Esophagus muscularis mucosa (tissue), 4 donors: ENCODE measurements around the gene POU2F1. TPM values are rescaled to one million over a fixed set of nuclear protein-coding genes. Genes with fewer than 3 reads are reported as not detected.

Source experiments
- DNase-seq: peaks from one replicate; pipeline ENCODE4 v3.0.0-alpha.2; 2017; ENCODE audit errors: extremely low spot score
- H3K27ac ChIP-seq, 4 donors: fragments of 200-600 bp; sonication (generic); replicated peaks in 1 of 4; 1 replicate in 3 of 4; 2 replicates in 1 of 4; pipeline ENCODE4 v1.5.1; 2016 to 2019; ENCODE audit warnings: mild to moderate bottlenecking in 1 of 4
- H3K27me3 ChIP-seq, 4 donors: fragments of 200-600 bp; sonication (generic); one replicate each; pipeline versions ENCODE4 v1.5.1 to v1.6.0; 2016 to 2019
- H3K36me3 ChIP-seq, 4 donors: fragments of 200-600 bp; sonication (generic); one replicate each; pipeline ENCODE4 v1.5.1; 2016 to 2019
- H3K4me1 ChIP-seq, 4 donors: fragments of 200-600 bp; sonication (generic); one replicate each; pipeline ENCODE4 v1.5.1; 2016 to 2019
- H3K4me3 ChIP-seq, 4 donors: fragments of 200-600 bp; sonication (generic); 1 replicate in 2 of 4; 2 replicates in 2 of 4; pipeline ENCODE4 v1.5.1; 2016 to 2019; ENCODE audit warnings: mild to moderate bottlenecking in 4 of 4, moderate library complexity in 1 of 4
- H3K9me3 ChIP-seq, 4 donors: fragments of 200-600 bp; sonication (generic); 1 replicate in 3 of 4; 2 replicates in 1 of 4; pipeline ENCODE4 v1.5.1; 2016 to 2019
- EP300 ChIP-seq: sonication (generic); formaldehyde crosslinking; IDR thresholded peaks from one replicate; pipeline ENCODE4 v1.6.1; 2017; ENCODE audit warnings: antibody characterized with exemption
- POLR2A ChIP-seq: fragments of 450-650 bp; IDR thresholded peaks from one replicate; pipeline ENCODE4 v1.6.1; 2017; ENCODE audit warnings: antibody characterized with exemption, moderate library complexity, mild to moderate bottlenecking, low read depth
- POLR2AphosphoS5 ChIP-seq, 2 donors: sonication (generic); formaldehyde crosslinking; IDR thresholded peaks; one replicate each; pipeline ENCODE4 v1.6.1; 2017; ENCODE audit warnings: antibody characterized with exemption in 2 of 2
- WGBS: methylation state at CpG from one replicate; pipeline ENCODE4 v1.1.5; 2018; 5-methylcytosine and 5-hydroxymethylcytosine counted together
- intact Hi-C: fragments of 100-400 bp; cut with DNase I; formaldehyde crosslinking; loops from one replicate; pipeline ENCODE4 v1.15.1; 2023
- total RNA-seq, 4 donors: library from RNA; depleted of rRNA; stranded (reverse); fragments of >200 nt; gene quantifications; one replicate each; pipeline versions ENCODE4 v1.1.0 to v1.2.1, GENCODE V29; 2016
- TF ChIP-seq, protein P1 (sequence below), 3 experiments: fragments of 200-600 bp in 2 of 3; fragments of 450-650 bp in 1 of 3; sonication (generic) in 2 of 3; IDR thresholded peaks; one replicate each; pipeline ENCODE4 v1.5.1; 2017 to 2019; ENCODE audit warnings: antibody characterized with exemption in 3 of 3, mild to moderate bottlenecking in 2 of 3, moderate library complexity in 1 of 3

Gene POU2F1
- total RNA-seq, 4 donors from 2014 or later, result 7.3 to 13.4 (median 10.4) TPM

DNA sequence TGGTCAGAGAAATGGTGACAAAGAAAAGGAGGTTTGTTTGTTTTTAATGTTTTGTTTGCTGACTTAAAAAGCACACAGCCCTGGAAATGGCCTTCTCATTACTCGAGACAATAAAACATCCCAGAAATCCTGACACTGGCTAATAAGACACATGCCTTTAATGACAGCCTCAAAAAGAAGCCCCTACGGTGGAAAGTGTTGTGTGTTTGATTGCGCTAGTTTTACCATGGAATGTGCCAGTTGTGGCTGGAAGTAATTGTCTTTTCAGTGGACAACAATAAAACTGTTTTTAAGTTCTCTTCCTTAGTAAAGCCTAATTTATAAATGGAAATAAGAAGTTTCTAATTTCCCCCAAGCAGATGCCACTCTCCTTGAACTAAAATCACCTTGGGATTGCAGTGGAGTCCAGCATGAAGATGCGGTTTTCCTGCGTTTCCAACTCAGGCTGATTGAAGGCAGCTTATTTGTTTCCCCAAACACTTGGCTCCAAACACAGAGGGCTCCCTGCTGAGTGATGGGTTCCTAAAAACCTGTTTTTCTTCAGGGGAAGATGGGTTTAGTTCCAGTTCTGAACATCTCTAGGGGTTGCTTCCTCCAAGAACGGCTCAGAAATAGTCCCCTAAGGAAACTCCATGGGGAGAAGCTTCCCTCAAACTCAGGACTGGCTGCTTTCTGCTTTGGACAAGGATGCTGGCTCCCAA, 243.3 kb downstream of the POU2F1 start:
- H3K4me1 ChIP-seq, result no peaks in the 10 kb centered on the region
- H3K27me3 ChIP-seq, result no peaks in the 10 kb centered on the region
- intact Hi-C loops, result no loop called here
- no peaks in the 10 kb centered on the region for H3K36me3 ChIP-seq
- no peaks in the 10 kb centered on the region for H3K9me3 ChIP-seq
- H3K27ac ChIP-seq, result no peak overlapping the region
- WGBS, result 78% methylated on average over 6 of the region's 6 CpGs
- TF ChIP-seq EP300 (no peak), POLR2AphosphoS5 (IDR thresholded peaks at IDR 0.05) (no peak), POLR2A (no peak)
- TF ChIP-seq, protein P1, sequence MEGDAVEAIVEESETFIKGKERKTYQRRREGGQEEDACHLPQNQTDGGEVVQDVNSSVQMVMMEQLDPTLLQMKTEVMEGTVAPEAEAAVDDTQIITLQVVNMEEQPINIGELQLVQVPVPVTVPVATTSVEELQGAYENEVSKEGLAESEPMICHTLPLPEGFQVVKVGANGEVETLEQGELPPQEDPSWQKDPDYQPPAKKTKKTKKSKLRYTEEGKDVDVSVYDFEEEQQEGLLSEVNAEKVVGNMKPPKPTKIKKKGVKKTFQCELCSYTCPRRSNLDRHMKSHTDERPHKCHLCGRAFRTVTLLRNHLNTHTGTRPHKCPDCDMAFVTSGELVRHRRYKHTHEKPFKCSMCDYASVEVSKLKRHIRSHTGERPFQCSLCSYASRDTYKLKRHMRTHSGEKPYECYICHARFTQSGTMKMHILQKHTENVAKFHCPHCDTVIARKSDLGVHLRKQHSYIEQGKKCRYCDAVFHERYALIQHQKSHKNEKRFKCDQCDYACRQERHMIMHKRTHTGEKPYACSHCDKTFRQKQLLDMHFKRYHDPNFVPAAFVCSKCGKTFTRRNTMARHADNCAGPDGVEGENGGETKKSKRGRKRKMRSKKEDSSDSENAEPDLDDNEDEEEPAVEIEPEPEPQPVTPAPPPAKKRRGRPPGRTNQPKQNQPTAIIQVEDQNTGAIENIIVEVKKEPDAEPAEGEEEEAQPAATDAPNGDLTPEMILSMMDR (IDR thresholded peaks at IDR 0.05), result no peak
- no peak overlapping the region for H3K4me3 ChIP-seq
- DNase-seq, result no peak

DNA sequence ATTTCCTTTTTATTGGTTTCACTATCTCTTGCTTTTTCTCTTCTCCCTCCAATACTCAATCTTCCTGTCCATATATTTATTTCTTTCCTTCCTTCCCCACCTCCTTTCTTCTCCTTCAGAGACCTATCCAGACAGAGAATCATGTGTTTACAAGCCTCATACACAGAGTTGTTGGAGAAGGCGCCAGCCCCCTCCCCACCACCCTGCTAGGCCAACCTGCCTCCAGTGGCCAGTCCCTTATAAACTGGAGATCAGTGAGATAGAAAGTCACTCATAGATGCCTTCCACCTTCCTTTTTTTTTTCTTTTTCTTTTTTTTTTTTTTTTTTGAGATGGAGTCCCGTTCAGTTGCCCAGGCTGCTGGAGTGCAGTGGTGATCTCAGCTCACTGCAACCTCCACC, 244.3 kb downstream of the POU2F1 start:
- whole genome bisulfite sequencing, result 96% methylated on average over 2 of the region's 2 CpGs
- Histone ChIP-seq H3K4me3 (no peak overlapping the region), H3K27ac (no peak overlapping the region), H3K4me1 (no peaks in the 10 kb centered on the region), H3K9me3 (no peaks in the 10 kb centered on the region), H3K36me3 (no peaks in the 10 kb centered on the region), H3K27me3 (no peaks in the 10 kb centered on the region)
- TF ChIP-seq, protein P1 (IDR thresholded peaks at IDR 0.05), result no peak
- TF ChIP-seq POLR2AphosphoS5 (IDR thresholded peaks at IDR 0.05) (no peak), EP300 (no peak), POLR2A (no peak)
- no peak for DNase-seq
- intact Hi-C loops, result no loop called here

DNA sequence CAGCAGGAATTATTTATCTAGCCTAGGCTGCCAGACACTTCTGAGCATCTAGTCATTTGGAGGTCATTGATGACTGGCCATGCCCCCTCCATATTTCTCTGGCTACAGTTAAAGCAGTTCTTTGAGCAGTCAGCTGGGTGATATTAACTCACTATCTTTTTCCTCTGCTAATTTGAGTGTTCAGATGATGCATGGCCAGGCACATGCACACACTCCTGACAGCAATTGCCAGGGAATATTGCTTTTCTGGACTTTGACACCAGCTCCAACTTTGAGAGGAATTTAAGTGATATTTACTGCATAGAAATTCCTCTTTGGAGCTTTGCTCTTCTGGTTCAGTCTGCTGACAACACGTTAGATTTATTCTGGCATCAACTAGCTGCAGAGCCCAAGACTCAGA, 245.1 kb downstream of the POU2F1 start:
- Histone ChIP-seq H3K27me3 (no peaks in the 10 kb centered on the region), H3K36me3 (no peaks in the 10 kb centered on the region), H3K4me3 (no peak overlapping the region), H3K9me3 (no peaks in the 10 kb centered on the region), H3K4me1 (no peaks in the 10 kb centered on the region), H3K27ac (no peak overlapping the region)
- WGBS, result 77% methylated on average over 1 of the region's 1 CpG
- no peak for TF ChIP-seq POLR2AphosphoS5 (IDR thresholded peaks at IDR 0.05)
- no peak for DNase-seq
- intact Hi-C loops, result no loop called here

DNA sequence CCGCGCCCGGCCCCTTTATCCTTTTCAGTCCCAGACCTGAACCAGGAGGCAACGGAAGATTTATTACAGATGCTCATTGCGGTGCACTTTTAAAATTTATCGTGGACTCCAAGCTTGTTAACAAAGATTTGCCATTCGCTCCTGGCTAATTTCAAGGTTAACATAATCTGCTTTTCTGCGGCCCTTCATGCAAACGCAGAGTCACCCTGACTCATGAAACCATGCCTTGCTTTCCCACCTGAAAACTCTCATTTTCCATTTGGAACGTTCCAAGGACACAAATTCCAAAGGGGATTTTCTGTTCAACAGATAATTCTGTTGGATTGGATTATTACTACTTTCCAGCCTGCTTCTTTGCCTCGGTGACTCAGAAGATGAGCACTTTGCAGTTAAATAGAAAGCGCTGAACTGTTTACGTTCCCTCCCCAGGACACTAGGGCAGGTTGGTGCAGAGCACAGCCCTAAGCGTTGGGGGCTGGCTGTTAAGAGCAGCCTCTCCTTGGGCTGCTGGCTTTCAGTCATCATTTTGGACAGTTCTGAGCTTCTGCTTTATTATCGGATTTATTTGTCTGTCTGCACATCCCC, 246.5 kb downstream of the POU2F1 start:
- no peak for DNase-seq
- no peaks in the 10 kb centered on the region for H3K36me3 ChIP-seq
- H3K27ac ChIP-seq, result no peak overlapping the region

DNA sequence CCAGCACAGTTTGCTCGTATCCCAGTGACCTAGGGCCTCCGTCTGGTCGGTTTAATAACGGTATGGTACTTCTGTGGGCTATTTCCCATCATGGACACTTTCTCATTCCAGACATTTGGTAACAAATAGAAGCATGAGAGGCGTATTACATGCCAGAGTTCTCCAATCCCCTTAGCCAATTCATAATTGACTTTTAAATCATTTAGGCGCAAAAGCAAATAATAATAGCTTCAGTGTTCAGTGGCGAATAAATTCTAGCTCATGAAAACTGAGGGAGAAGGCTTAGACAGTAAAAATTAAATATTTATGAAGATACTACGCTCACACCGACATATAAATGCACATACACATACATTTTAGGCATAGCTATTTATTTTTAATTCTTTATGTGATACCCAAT, 247.1 kb downstream of the POU2F1 start:
- 77% methylated on average over 9 of the region's 9 CpGs for WGBS
- no peaks in the 10 kb centered on the region for H3K36me3 ChIP-seq
- no peak for DNase-seq
- no peaks in the 10 kb centered on the region for H3K4me1 ChIP-seq
- H3K27ac ChIP-seq, result no peak overlapping the region
- H3K9me3 ChIP-seq, result no peaks in the 10 kb centered on the region
- intact Hi-C loops, result no loop called here
- H3K27me3 ChIP-seq, result peaks cover 0 to 3% (median 0%) of the 10 kb centered on the region in 4 donors
- no peak for TF ChIP-seq POLR2A
- TF ChIP-seq, protein P1 (IDR thresholded peaks at IDR 0.05), result no peak
- TF ChIP-seq POLR2AphosphoS5 (IDR thresholded peaks at IDR 0.05), result no peak
- no peak for TF ChIP-seq EP300
- no peak overlapping the region for H3K4me3 ChIP-seq

More for the DNA sequence above, 246.5 kb downstream of the POU2F1 start:
- TF ChIP-seq EP300, result no peak
- no peak for TF ChIP-seq POLR2AphosphoS5 (IDR thresholded peaks at IDR 0.05)
- intact Hi-C loops, result no loop called here
- H3K9me3 ChIP-seq, result no peaks in the 10 kb centered on the region
- H3K4me3 ChIP-seq, result no peak overlapping the region
- H3K4me1 ChIP-seq, result no peaks in the 10 kb centered on the region
- H3K27me3 ChIP-seq, result no peaks in the 10 kb centered on the region
- WGBS, result 87% methylated on average over 15 of the region's 15 CpGs
